K562 (cell line): ENCODE data around the gene RAPSN. TPM values are rescaled to one million over a fixed set of nuclear protein-coding genes. Genes with fewer than 3 reads are reported as not detected.

ENCODE experiments used
- CHD1 ChIP-seq: fragments of 200-600 bp; sonication (generic); IDR thresholded peaks from one replicate; pipeline ENCODE4 v1.6.1; 2012; ENCODE audit warnings: mild to moderate bottlenecking, moderate library complexity, low read length, inconsistent platforms
- CXXC5 ChIP-seq: fragments of 250-450 bp; sonication (Bioruptor Pico); IDR thresholded peaks from 2 replicates; pipeline ENCODE4 v1.8.0; 2022; ENCODE audit warnings: inconsistent platforms, mild to moderate bottlenecking, moderate library complexity
- MED1 ChIP-seq: sonication (generic); formaldehyde crosslinking; IDR thresholded peaks from 2 replicates; pipeline ENCODE4 v1.8.1; 2023; ENCODE audit warnings: missing genetic modification reagents, borderline replicate concordance
- RBM14 ChIP-seq: fragments of 200-400 bp; formaldehyde crosslinking; IDR thresholded peaks from 2 replicates; pipeline ENCODE4 v1.6.1; 2018; ENCODE audit warnings: low read depth, mild to moderate bottlenecking, low read length, moderate library complexity, borderline replicate concordance; ENCODE audit not compliant: insufficient read depth
- SRSF3 ChIP-seq: fragments of 200-400 bp; formaldehyde crosslinking; IDR thresholded peaks from 2 replicates; pipeline ENCODE4 v1.6.1; 2016; ENCODE audit warnings: mild to moderate bottlenecking, low read length, moderate library complexity; ENCODE audit not compliant: insufficient read depth
- TBP ChIP-seq: optimal IDR thresholded peaks from 2 replicates; pipeline ENCODE3; 2011; ENCODE audit warnings: low read depth, low read length, improper control_type of control experiment
- XRCC3 ChIP-seq: fragments of 450-650 bp; IDR thresholded peaks from 2 replicates; pipeline ENCODE4 v1.6.1; 2017; ENCODE audit warnings: mild to moderate bottlenecking, moderate library complexity
- ZFP1 ChIP-seq: fragments of 450-650 bp; formaldehyde crosslinking; IDR thresholded peaks from 2 replicates; pipeline ENCODE4 v1.4.0; 2020; ENCODE audit warnings: mild to moderate bottlenecking, mixed read lengths
- ZNF316 ChIP-seq: fragments of 450-650 bp; IDR thresholded peaks from 2 replicates; pipeline ENCODE4 v1.6.1; 2016
- polyA plus RNA-seq, 8 experiments: library from polyadenylated mRNA; depleted of rRNA in 4 of 8; stranded (reverse) in 5 of 8; unstranded in 3 of 8; fragments of >200 nt; fragmentation: Nextera tagmentation in 2 of 8; fragmentation: Illumina TruSeq in 1 of 8; extraction: Ambion mirVana in 2 of 8; extraction: Trizol in 1 of 8; gene quantifications; 2 replicates each; pipeline versions ENCODE4 v1.2.1 to v1.2.3, GENCODE V29; 2011 to 2014; ENCODE audit warnings: inconsistent platforms in 1 of 8, missing spikeins in 1 of 8
- total RNA-seq, 7 experiments: library from RNA; depleted of rRNA in 6 of 7; stranded (reverse); fragments of >200 nt in 6 of 7; fragmentation: Illumina TruSeq in 2 of 7; extraction: Trizol in 2 of 7; gene quantifications; 2 replicates each; pipeline versions ENCODE4 v1.2.1 to v1.2.3, GENCODE V29; 2011 to 2021; ENCODE audit warnings: low replicate concordance in 1 of 7
- TF ChIP-seq, protein P1 (sequence below), 2 experiments: fragments of 450-650 bp; IDR thresholded peaks; 2 replicates each; pipeline ENCODE4 v1.6.1; 2016; ENCODE audit warnings: mild to moderate bottlenecking in 2 of 2, borderline replicate concordance in 1 of 2, low read depth in 1 of 2, moderate library complexity in 1 of 2
- TF ChIP-seq, protein P2 (sequence below): fragments of 450-650 bp; conservative IDR thresholded peaks from 2 replicates; pipeline ENCODE4 v1.6.1; 2016; ENCODE audit warnings: missing genetic modification characterization, low read depth, mild to moderate bottlenecking, missing compliant biosample characterization, moderate library complexity
- TF ChIP-seq, protein P3 (sequence below): sonication (generic); formaldehyde crosslinking; IDR thresholded peaks from 2 replicates; pipeline ENCODE4 v1.8.0; 2022; ENCODE audit warnings: mild to moderate bottlenecking, missing genetic modification reagents
- TF ChIP-seq, protein P4 (sequence below), 3 experiments: IDR thresholded peaks in 2 of 3; conservative IDR thresholded peaks in 1 of 3; 2 replicates each; pipeline ENCODE4 v1.5.1; 2011 to 2012; ENCODE audit warnings: low read length in 3 of 3, mild to moderate bottlenecking in 3 of 3, control low read depth in 2 of 3, improper control_type of control experiment in 1 of 3, inconsistent platforms in 1 of 3, low read depth in 1 of 3, mixed read lengths in 1 of 3, moderate library complexity in 1 of 3; ENCODE audit not compliant: insufficient read depth in 2 of 3

The RAPSN gene
- total and polyA plus RNA-seq, 9 of the 15 experiments (the other 6 are each of a cell fraction or from before 2014, with no cell fraction given), result 0.06 to 0.11 TPM; not detected in 7

DNA sequence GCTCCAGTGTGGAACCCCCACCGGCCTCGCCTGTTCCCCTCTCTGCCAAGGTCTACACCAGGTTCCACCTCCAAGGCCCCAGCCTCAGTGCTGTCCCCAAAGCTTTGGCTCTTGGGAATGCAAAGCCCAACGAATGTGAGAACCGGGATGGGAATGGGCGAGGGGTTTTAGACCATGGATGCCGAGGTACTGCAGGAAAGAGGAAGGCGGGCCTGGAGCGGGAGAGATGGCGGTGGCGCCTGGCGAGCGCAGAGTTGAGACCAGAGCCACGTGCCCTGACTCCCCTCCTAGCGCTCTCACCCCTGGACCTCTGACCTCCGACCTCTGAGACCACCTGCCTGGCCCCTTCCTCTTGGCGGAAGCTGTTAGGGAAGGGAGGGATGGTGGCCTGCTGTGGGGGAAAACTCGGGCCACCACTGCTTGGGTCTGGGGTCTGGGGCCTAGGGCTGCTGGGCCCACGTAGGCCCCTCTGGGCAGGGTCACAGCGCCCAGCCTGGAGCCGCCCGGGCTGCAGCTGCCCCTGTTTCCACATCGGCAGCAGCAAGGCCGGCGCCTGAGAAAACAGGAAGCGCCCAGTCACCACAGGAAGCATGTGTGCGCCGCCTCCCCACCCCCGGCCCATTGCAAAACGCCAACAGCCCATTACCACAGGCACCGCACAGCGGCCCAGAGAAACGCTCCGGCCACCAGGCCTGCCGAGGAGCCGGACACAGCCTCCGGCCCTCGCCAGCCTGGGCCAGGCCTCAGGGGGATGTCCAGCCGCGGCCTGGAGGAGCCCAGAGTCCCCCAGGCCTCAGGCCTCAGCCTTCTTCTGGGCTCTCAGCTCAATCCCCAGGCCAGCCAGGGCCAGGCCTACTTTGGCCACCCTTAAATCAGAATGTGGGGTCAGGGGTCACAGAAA is 54.4 kb downstream of the RAPSN start (continued):
- TF ChIP-seq, protein P1, sequence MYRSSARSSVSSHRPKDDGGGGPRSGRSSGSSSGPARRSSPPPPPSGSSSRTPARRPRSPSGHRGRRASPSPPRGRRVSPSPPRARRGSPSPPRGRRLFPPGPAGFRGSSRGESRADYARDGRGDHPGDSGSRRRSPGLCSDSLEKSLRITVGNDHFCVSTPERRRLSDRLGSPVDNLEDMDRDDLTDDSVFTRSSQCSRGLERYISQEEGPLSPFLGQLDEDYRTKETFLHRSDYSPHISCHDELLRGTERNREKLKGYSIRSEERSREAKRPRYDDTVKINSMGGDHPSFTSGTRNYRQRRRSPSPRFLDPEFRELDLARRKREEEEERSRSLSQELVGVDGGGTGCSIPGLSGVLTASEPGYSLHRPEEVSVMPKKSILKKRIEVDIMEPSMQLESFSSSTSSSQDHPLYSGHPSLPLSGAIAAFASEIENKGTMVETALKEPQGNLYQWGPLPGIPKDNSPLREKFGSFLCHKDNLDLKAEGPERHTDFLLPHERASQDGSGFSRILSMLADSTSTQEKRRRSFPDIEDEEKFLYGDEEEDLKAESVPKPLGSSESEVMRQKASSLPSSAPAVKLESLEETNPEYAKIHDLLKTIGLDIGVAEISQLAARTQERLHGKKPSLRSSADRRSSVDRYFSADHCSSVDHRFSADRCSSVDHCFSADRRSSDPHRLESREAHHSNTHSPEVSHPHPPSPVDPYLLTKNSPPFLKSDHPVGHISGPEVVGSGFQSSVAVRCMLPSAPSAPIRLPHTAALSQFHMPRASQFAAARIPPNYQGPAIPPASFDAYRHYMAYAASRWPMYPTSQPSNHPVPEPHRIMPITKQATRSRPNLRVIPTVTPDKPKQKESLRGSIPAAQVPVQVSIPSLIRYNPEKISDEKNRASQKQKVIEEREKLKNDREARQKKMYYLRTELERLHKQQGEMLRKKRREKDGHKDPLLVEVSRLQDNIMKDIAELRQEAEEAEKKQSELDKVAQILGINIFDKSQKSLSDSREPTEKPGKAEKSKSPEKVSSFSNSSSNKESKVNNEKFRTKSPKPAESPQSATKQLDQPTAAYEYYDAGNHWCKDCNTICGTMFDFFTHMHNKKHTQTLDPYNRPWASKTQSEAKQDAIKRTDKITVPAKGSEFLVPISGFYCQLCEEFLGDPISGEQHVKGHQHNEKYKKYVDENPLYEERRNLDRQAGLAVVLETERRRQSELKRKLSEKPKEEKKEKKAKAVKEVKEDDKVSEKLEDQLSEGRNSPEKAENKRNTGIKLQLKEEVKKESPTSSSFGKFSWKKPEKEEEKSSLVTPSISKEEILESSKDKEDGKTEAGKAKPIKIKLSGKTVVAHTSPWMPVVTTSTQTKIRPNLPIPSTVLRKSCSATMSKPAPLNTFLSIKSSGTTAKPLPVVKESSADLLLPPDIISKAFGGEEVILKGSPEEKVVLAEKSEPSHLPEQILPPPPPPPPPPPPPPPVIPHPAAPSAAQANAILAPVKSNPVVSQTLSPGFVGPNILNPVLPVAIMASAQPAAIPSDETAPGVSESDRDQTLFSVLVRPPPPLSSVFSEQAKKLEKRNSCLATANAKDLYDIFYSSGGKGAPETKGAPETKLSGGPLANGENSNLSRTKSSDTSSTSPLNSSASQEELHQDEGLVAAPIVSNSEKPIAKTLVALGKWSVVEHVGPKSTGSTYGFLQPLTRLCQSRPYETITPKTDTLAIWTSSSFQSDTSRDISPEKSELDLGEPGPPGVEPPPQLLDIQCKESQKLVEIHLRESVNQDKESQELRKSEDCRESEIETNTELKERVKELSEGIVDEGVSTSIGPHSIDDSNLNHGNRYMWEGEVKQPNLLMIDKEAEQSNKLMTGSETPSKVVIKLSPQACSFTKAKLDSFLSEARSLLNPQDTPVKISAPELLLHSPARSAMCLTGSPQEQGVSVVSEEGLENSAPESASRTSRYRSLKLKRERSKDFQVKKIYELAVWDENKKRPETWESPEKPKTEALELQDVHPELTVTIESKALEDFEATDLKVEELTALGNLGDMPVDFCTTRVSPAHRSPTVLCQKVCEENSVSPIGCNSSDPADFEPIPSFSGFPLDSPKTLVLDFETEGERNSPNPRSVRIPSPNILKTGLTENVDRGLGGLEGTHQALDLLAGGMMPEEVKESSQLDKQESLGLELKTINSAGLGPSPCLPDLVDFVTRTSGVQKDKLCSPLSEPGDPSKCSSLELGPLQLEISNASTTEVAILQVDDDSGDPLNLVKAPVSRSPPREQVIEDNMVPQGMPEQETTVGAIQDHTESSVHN (IDR thresholded peaks at IDR 0.05; ENCODE audit: borderline replicate concordance in 1 of 2, low read depth in 1 of 2), result no peak
- TF ChIP-seq ZNF316, result 0 out of 2 replicates have a peak, but pooled peaks have one; percentile 33
- no peak for TF ChIP-seq XRCC3
- peak; percentile 61 for TF ChIP-seq CXXC5 (CRISPR knock-in tag)
- TF ChIP-seq SRSF3, result 0 out of 2 replicates have a peak, but pooled peaks have one; percentile 71
- TF ChIP-seq MED1, result no peak
- no peak for TF ChIP-seq RBM14
- TF ChIP-seq CHD1, result no peak
- TF ChIP-seq, protein P2, sequence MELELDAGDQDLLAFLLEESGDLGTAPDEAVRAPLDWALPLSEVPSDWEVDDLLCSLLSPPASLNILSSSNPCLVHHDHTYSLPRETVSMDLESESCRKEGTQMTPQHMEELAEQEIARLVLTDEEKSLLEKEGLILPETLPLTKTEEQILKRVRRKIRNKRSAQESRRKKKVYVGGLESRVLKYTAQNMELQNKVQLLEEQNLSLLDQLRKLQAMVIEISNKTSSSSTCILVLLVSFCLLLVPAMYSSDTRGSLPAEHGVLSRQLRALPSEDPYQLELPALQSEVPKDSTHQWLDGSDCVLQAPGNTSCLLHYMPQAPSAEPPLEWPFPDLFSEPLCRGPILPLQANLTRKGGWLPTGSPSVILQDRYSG (tag), result 0 out of 2 replicates have a peak, but pooled peaks have one; percentile 73
- TF ChIP-seq TBP, result peak; percentile 8
- no peak for TF ChIP-seq ZFP1
- TF ChIP-seq, protein P3, sequence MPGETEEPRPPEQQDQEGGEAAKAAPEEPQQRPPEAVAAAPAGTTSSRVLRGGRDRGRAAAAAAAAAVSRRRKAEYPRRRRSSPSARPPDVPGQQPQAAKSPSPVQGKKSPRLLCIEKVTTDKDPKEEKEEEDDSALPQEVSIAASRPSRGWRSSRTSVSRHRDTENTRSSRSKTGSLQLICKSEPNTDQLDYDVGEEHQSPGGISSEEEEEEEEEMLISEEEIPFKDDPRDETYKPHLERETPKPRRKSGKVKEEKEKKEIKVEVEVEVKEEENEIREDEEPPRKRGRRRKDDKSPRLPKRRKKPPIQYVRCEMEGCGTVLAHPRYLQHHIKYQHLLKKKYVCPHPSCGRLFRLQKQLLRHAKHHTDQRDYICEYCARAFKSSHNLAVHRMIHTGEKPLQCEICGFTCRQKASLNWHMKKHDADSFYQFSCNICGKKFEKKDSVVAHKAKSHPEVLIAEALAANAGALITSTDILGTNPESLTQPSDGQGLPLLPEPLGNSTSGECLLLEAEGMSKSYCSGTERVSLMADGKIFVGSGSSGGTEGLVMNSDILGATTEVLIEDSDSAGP (CRISPR knock-in tag), result no peak
- TF ChIP-seq, protein P4, sequence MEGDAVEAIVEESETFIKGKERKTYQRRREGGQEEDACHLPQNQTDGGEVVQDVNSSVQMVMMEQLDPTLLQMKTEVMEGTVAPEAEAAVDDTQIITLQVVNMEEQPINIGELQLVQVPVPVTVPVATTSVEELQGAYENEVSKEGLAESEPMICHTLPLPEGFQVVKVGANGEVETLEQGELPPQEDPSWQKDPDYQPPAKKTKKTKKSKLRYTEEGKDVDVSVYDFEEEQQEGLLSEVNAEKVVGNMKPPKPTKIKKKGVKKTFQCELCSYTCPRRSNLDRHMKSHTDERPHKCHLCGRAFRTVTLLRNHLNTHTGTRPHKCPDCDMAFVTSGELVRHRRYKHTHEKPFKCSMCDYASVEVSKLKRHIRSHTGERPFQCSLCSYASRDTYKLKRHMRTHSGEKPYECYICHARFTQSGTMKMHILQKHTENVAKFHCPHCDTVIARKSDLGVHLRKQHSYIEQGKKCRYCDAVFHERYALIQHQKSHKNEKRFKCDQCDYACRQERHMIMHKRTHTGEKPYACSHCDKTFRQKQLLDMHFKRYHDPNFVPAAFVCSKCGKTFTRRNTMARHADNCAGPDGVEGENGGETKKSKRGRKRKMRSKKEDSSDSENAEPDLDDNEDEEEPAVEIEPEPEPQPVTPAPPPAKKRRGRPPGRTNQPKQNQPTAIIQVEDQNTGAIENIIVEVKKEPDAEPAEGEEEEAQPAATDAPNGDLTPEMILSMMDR (IDR thresholded peaks at IDR 0.05 in 2 of 3, conservative IDR thresholded peaks at IDR 0.05 in 1 of 3; ENCODE audit: insufficient read depth in 2 of 3, low read depth in 1 of 3, low read length in 3 of 3), result no peak
